H1 (cell line): ENCODE measurements around the gene TNFRSF6B. TPM values are rescaled to one million over a fixed set of nuclear protein-coding genes. Genes with fewer than 3 reads are reported as not detected.

Experiments used
- ZNF274 ChIP-seq: IDR thresholded peaks from 2 replicates; pipeline ENCODE4 v1.7.0; 2012; ENCODE audit warnings: low read length, borderline replicate concordance; ENCODE audit errors: extremely low read depth
- polyA plus RNA-seq, 7 experiments: library from polyadenylated mRNA; depleted of rRNA in 3 of 7; stranded (reverse) in 5 of 7; unstranded in 2 of 7; fragments of >200 nt in 5 of 7; fragments of 200-250 nt in 2 of 7; gene quantifications; 1 replicate in 5 of 7; 2 replicates in 1 of 7; 4 replicates in 1 of 7; pipeline versions ENCODE4 v1.2.1 to v1.2.3, GENCODE V29; 2011 to 2013; ENCODE audit warnings: missing spikeins in 2 of 7, mixed read lengths in 2 of 7
- total RNA-seq: library from RNA; stranded (reverse); fragmentation: NEBNext Ultra II Directional; extraction: Animal tissue kit (Norgen Biotek cat#: 25700); gene quantifications from 2 replicates; pipeline ENCODE4 v1.2.1, GENCODE V29; 2021
- TF ChIP-seq, protein P1 (sequence below): fragments of 300-600 bp; sonication (generic); IDR thresholded peaks from 2 replicates; pipeline ENCODE4 v1.7.1; 2012; ENCODE audit warnings: low read length, moderate library complexity, mild to moderate bottlenecking, inconsistent platforms; ENCODE audit not compliant: insufficient replicate concordance

The TNFRSF6B gene
- total and polyA plus RNA-seq, 2 of the 8 experiments (the other 6 are each of a cell fraction or from before 2014, with no cell fraction given), result 3.1 TPM; not detected in 1

DNA sequence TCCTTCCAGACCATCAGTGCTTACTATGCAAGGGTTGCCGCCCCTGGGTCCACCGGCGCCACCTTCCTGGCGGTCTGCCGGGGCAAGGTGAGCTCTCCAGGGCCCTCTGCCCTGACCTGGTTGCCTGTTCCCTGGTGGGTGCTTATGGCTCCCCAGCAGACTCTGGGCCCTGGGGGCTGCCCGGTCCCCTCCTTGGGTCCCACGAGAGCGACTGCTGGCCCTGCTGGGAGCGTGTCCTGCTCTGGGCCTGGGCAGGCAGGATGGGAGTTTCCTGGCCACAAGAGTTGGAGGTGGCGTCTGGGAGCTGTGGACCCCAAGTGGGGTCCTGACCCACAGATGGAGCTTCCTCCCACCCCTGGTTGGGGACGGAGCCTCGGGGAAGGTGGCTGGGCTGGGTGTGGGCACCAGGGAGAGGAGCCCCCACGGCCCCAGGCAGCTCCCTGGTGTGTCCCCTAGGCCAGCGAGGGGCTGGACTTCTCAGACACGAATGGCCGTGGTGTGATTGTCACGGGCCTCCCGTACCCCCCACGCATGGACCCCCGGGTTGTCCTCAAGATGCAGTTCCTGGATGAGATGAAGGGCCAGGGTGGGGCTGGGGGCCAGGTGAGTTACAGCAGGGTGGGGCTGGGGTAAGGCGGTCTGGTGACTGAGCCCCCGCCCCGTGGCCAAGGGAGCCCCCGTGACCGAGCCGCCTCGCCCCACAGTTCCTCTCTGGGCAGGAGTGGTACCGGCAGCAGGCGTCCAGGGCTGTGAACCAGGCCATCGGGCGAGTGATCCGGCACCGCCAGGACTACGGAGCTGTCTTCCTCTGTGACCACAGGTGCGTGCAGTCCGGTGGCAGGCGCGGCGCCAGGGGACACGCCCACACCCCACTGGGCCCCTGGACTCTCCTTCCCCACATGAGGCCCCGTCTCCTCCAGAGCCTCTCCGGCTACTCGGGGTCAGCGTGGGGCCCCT is 7.1 kb upstream of the TNFRSF6B start (continued):
- TF ChIP-seq, protein P1, sequence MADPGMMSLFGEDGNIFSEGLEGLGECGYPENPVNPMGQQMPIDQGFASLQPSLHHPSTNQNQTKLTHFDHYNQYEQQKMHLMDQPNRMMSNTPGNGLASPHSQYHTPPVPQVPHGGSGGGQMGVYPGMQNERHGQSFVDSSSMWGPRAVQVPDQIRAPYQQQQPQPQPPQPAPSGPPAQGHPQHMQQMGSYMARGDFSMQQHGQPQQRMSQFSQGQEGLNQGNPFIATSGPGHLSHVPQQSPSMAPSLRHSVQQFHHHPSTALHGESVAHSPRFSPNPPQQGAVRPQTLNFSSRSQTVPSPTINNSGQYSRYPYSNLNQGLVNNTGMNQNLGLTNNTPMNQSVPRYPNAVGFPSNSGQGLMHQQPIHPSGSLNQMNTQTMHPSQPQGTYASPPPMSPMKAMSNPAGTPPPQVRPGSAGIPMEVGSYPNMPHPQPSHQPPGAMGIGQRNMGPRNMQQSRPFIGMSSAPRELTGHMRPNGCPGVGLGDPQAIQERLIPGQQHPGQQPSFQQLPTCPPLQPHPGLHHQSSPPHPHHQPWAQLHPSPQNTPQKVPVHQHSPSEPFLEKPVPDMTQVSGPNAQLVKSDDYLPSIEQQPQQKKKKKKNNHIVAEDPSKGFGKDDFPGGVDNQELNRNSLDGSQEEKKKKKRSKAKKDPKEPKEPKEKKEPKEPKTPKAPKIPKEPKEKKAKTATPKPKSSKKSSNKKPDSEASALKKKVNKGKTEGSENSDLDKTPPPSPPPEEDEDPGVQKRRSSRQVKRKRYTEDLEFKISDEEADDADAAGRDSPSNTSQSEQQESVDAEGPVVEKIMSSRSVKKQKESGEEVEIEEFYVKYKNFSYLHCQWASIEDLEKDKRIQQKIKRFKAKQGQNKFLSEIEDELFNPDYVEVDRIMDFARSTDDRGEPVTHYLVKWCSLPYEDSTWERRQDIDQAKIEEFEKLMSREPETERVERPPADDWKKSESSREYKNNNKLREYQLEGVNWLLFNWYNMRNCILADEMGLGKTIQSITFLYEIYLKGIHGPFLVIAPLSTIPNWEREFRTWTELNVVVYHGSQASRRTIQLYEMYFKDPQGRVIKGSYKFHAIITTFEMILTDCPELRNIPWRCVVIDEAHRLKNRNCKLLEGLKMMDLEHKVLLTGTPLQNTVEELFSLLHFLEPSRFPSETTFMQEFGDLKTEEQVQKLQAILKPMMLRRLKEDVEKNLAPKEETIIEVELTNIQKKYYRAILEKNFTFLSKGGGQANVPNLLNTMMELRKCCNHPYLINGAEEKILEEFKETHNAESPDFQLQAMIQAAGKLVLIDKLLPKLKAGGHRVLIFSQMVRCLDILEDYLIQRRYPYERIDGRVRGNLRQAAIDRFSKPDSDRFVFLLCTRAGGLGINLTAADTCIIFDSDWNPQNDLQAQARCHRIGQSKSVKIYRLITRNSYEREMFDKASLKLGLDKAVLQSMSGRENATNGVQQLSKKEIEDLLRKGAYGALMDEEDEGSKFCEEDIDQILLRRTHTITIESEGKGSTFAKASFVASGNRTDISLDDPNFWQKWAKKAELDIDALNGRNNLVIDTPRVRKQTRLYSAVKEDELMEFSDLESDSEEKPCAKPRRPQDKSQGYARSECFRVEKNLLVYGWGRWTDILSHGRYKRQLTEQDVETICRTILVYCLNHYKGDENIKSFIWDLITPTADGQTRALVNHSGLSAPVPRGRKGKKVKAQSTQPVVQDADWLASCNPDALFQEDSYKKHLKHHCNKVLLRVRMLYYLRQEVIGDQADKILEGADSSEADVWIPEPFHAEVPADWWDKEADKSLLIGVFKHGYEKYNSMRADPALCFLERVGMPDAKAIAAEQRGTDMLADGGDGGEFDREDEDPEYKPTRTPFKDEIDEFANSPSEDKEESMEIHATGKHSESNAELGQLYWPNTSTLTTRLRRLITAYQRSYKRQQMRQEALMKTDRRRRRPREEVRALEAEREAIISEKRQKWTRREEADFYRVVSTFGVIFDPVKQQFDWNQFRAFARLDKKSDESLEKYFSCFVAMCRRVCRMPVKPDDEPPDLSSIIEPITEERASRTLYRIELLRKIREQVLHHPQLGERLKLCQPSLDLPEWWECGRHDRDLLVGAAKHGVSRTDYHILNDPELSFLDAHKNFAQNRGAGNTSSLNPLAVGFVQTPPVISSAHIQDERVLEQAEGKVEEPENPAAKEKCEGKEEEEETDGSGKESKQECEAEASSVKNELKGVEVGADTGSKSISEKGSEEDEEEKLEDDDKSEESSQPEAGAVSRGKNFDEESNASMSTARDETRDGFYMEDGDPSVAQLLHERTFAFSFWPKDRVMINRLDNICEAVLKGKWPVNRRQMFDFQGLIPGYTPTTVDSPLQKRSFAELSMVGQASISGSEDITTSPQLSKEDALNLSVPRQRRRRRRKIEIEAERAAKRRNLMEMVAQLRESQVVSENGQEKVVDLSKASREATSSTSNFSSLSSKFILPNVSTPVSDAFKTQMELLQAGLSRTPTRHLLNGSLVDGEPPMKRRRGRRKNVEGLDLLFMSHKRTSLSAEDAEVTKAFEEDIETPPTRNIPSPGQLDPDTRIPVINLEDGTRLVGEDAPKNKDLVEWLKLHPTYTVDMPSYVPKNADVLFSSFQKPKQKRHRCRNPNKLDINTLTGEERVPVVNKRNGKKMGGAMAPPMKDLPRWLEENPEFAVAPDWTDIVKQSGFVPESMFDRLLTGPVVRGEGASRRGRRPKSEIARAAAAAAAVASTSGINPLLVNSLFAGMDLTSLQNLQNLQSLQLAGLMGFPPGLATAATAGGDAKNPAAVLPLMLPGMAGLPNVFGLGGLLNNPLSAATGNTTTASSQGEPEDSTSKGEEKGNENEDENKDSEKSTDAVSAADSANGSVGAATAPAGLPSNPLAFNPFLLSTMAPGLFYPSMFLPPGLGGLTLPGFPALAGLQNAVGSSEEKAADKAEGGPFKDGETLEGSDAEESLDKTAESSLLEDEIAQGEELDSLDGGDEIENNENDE, result no peak
- no peak for TF ChIP-seq ZNF274
